Sciatic nerve (tissue), 2 donors: ENCODE results near the gene MAGI1. TPM values are rescaled to one million over a fixed set of nuclear protein-coding genes. Genes with fewer than 3 reads are reported as not detected.

Source experiments
- ATAC-seq: fragments of 200-7000 bp; cut with Tn5 transposase; one replicate; pipeline ENCODE4 v1.9.1; 2020; ENCODE audit warnings: mild to moderate bottlenecking, moderate library complexity
- DNase-seq: peaks from one replicate; pipeline ENCODE4 v3.0.0-alpha.2; 2020; ENCODE audit warnings: low spot score
- intact Hi-C: fragments of 100-400 bp; cut with DNase I; formaldehyde crosslinking; loops from one replicate; pipeline ENCODE4 v1.14.2; 2022
- total RNA-seq: library from RNA; stranded (reverse); fragmentation: NEBNext Ultra II Directional; extraction: Animal tissue kit (Norgen Biotek cat#: 25700); gene quantifications from one replicate; pipeline ENCODE4 v1.2.1, GENCODE V29; 2021
- donor health status: DM: no; HTN: no; CAD: no.
- donor health status: DM: no; HTN: no; CAD: no.

MAGI1 gene
- total RNA-seq, 1 donor from 2014 or later: 64.6 TPM

DNA sequence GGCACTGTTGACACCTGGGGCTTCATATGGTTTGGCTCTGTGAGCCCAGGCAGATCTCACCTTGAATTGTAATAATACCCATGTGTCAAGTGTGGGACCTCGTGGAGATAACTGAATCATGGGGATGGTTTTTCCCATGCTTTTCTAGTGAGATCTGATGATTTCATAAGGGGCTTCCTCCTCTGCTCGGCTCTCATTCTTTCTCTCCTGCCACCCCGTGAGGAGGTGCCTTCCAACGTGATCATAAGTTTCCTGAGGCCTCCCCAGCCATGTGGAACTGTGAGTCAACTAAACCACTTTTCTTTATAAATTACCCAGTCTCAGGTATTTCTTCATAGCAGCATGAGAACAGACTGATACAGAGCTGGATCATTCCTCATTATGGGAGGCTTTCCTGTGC lies 695.0 kb downstream of the MAGI1 start:
- ATAC-seq (no peak), DNase-seq (no peak)
- intact Hi-C loops: no loop called here

DNA sequence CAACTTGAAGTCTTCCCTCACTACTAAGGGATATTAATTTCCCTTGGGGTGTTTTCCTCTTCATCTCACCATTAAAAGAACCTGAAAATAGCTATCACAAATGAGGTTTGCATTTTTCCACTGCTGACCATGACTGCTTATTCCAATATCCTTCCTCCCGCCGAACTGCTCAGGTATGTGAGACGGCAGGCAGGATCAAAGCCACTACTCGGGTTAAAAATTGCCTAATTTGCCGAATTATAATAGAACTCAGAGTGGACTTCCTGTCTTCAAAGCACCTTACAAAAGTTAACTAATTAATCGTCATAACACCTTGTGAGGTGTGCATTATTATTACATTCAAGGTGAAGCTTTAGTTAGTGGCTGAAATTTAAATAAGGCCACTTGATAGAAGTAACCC lies 695.7 kb downstream of the MAGI1 start:
- intact Hi-C loops: no loop called here
- no peak for ATAC-seq
- no peak for DNase-seq

DNA sequence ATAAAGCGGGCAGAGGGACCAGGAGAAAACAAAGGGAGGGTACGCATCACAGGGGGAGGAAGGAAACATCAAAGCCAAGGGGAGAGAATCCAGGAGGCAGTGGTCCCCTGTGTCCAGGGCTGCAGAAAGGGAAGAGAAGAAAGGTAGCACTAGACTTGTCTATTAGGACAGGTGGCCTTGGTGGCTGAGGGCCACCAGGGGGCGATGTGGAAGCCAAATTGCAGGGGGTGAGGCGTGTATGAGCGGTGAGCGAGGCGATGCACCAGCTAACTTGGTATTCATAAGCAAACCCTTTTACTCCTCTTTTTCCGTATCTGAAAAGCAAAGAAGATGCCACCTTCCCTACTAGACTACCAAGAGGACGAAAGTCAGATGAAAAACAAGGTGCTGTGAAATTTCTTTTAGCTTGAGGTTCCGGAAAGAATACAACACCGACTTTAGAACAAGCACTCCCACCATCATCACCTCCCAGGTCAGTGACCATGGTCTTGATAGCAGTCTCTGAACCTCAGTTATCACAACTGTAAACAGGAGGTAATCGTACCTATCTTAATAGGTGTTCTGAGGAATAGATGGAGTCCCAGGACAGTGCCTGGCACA lies 696.5 kb downstream of the MAGI1 start:
- intact Hi-C loops: no loop called here
- no peak for DNase-seq
- no peak for ATAC-seq

DNA sequence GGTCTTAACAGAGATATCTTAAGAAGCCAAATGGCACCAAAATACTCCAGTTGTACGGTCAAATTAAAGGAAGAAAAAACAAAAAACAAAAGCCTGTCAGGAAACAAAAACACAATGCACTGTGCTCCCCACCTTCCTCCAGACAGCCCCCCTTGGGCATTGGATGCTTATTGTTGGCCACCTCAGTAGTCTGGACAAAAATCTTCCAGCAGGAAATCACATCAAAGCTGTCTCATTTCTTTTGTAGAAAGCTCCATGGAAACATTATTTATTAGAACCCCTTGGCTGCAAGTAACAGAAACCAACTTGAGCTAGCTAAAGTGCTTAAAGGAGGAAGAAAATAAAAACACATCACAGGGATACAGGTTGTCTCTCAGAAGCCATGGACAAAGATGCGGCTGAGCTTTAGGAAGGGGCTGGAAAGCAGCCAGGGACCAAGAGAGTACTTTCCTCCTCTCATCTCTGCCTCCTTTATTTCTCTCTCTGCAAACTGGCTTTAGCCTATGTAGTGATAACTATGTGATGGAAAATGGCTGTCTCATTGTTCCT lies 699.5 kb downstream of the MAGI1 start:
- ATAC-seq (no peak), DNase-seq (no peak)
- intact Hi-C loops: no loop called here

DNA sequence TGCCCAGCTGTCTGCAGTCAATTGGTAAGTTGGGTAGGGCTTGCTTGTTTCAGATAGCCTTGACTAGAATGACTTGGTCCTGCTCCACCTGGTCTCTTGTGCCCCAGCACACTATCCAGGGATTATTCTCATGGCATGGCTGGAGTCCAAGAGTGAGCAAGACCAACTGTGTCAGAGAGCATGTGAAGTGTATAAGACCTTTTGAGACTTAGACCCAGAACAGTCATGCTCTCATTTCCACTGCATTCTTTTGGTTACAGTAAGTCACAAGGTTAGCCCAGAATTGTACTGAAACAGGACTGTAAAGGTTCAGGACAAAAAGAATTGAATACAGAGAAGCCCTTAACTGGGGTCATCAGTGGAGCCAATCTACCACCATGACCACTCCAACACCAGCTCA lies 700.1 kb downstream of the MAGI1 start:
- intact Hi-C loops: no loop called here
- no peak for ATAC-seq
- DNase-seq: no peak

DNA sequence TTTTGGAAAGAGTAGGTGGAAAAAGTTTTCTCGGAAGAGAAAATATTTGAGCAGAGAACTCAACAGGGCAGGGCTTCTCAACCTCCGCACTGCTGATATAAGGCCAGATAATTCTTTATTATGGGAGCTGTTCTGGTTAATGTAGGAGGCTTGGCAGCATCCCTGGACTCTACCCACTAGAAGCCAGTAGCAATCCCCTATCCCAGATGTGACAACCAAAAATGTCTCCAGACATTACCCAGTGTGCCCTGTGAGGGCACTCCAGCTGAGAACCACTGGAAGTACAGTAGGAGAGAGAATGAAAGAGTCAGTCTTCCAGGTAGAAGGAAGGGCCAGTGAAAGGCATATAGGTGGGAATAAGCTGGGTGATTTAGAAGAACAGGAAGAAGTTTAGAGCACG lies 703.1 kb downstream of the MAGI1 start:
- intact Hi-C loops: no loop called here
- ATAC-seq: no peak
- DNase-seq: no peak

DNA sequence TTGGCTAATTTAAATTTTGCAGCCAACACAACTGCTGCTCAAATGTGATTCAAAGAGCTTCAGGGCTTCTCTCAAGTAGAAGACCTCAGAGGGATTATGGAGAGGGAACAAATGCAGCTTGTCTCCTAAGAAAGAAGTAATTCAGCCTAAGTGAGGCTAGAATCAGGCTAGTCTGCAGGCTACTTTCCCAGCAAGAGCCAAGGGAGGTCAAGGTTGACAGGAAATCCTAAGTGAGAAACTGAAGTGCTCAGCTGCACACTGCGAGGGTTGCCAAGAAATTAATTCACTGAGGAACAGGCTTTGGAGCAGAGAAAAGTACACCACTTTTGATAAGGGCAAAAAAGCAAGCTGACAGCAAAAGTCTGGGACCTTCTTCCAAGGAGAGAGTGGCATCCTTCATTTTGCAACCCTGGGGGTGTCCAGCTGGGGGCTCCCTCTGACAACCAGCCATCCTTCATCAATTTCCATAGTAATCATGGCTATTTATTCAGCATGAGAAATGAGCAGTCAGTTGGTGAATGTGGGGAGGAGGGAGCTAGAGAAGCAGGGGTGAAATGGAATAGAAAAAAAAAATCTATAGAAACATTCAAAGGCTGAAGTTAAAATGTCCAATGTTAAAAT lies 704.6 kb downstream of the MAGI1 start:
- intact Hi-C loops: no loop called here
- no peak for DNase-seq
- peak; percentile 93 for ATAC-seq

DNA sequence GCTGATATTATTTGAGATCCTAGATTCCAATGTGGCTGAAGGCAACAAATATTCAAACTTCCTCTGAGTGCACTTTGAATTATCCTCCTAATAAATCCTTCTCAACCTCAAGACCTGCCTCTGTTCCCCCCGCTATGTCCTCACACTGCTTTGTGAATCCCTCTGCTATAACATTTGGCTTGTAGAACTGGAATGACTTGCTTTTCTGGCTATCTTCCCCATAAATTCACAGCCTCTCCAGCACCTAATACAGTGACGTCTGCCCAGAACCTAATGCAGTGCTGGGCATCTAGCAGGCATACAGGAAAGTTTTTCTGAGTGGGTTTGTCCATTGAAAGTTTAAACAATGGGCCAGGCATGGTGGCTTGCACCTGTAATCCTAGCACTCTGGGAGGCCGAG lies 707.0 kb downstream of the MAGI1 start:
- no peak for DNase-seq
- intact Hi-C loops: no loop called here
- no peak for ATAC-seq

DNA sequence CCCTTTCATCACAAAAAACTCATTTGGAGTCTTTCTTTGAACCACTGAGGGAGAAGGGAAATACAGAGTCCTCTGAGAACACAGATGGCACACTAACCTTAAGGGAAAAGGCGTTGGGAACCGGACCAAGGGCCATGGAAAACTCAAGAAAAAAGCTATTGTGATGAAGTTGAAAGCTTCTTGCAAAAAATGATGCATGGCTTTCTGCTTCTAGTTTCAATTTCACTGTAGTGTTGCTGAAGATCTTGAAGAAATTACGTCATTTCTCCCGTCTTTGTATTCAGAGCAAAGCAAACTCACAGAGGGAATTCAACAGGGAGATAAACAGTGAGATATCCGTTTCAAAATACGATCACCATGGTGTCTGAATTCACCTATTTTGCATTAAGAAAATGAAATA lies 708.6 kb downstream of the MAGI1 start:
- ATAC-seq: peak; percentile 50
- DNase-seq: no peak
- intact Hi-C loops: no loop called here

DNA sequence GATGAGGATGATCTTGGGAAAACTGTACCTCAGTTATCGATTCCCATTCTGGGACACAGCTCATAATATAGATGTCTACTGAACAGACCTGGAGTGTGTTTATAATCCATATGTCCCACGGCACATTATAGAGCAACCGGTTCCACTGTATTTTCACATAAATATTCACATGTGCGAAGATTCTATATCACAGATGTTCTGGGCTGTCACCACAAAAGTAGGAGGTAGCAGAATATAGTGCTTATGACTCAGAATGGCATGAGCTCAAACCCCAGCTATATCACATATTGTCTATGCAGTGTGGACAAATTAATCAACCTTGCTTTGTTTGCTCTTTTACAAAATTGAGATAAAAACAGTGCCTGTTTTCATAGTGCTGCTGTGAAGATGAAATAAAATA lies 710.6 kb downstream of the MAGI1 start:
- ATAC-seq (no peak), DNase-seq (no peak)
- intact Hi-C loops: no loop called here

DNA sequence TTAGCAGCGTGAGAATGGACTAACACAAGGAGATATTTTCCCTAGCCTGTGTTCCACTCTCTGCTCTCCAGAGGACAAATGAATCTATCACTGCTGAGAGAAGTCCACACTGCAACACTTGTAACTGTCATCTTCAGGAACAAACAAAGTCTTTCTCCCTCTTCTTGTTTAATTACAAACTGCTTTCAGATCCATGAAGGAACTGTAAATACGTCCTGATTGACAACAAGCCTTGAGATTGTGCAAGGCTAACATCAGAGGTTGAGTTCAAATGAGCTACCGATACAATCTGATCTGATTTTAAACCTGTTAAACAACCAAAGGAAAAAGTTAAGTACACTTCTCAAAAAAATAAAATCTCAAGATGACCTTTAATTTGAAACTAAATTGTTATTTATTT lies 712.1 kb downstream of the MAGI1 start:
- no peak for ATAC-seq
- no peak for DNase-seq
- intact Hi-C loops: no loop called here

DNA sequence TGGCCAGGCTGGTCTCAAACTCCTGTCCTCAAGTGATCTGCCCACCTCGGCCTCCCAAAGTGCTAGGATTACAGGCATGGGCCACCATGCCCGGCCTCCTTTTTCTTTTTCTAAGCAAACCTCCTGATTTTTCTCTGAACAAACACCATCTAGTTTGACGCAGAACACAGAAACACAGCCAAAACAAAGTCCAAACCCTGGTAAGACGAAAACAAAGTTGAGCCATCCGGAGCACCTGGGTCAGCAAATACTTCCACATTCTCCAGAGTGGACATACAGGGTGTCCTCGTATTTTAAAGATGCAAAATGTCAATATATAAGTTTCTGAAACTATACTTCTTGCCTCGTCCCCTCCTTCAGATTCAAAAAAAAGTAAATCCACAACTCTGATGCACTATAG lies 715.8 kb downstream of the MAGI1 start:
- no peak for ATAC-seq
- intact Hi-C loops: no loop called here
- DNase-seq: no peak

DNA sequence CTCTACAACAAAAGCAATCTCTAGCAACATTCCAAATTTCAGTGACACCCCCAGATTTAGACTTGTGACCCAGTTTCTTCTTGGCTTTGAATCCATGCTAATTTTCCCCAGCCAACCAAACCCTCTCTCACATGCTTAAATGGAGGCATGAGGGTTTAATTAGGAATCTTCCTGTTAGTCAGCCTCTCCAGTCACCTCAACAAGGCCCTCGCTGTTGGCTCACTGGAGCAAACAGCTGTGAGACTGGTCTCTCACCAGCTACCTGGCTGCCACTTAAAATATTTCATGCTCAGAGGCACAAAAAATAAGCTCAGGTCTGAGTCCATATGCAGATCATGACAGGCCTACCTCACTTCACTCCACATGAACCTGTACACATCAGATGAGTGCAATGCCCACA lies 720.5 kb downstream of the MAGI1 start:
- intact Hi-C loops: no loop called here
- DNase-seq (no peak), ATAC-seq (no peak)

DNA sequence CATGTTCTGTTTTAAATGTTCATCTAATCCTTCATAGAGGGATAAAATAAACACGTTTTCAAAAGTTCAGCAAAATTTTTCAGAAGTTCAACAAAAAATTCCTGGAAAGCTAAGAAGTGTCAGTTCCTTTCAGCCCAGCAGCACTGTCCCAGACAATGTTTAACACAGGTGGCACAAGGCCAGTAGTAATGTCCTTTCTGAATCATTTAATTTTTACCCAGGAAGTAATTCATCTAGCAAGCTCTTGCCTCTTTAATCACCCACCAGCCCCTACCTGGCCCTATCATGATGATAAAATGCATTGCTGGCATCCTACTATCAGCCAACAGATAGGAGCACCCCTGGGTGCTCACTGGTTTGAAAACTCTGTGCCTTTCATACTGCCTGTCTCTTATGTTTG lies 723.8 kb downstream of the MAGI1 start:
- intact Hi-C loops: no loop called here
- DNase-seq: no peak
- no peak for ATAC-seq

DNA sequence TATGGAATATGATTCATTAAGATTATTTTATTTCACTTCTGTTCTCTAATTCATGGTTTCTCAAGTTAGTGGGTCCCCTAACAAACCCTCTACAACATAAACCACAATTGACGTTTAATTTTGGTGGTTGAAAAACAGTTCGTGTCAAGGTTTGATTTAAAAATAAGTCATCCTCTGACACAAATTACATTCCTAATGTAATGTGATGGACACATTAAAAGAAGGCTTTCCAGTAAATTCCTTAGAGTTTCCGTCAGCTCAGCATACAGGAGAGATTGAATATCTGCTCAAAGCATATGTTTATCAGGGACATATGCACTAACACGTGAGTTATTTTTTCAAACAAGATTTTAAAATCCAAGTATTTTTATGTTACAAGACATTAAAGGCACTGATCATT lies 724.4 kb downstream of the MAGI1 start:
- no peak for DNase-seq
- intact Hi-C loops: no loop called here
- ATAC-seq: no peak

DNA sequence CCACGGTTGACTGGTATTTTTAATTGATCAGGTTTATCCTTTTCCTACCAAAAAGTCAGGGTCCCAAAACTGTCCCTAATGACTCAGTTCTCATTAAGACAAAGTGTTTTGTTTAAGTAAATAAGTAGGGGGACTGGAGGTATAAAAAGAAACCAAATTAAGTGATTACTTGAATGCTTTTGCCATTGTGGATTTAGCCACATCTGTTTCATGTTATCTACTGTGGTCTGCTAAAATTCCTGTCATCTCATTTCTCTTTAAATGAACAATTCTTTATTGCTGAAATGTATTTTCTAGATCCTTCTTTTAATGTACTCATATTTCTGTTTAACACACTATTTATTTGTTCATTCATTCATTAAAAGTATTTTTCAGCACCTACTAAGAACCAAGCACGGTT lies 725.1 kb downstream of the MAGI1 start:
- intact Hi-C loops: no loop called here
- ATAC-seq: no peak
- no peak for DNase-seq

DNA sequence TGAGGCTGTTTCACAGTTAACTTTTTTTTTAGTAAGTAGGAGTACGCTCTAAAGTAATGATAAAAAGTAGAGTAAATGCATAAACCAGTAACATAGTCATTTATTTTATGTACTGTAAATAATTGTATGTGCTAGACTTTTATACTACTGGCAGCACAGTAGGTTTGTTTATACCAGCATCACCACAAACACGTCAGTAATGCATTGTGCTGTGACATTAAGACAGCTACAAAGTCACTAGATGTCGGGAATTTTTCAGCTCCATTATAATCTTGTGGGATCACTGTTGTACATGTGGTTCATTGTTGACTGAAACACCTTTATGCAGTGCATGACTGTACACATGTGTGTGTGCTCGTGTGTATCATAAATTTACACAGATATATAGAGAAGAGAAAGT lies 732.9 kb downstream of the MAGI1 start:
- ATAC-seq: no peak
- intact Hi-C loops: no loop called here

More for the DNA sequence above, 732.9 kb downstream of the MAGI1 start:
- no peak for DNase-seq
